Fibroblast of lung (primary cell): ENCODE measurements around the gene MCEE. TPM values are rescaled to one million over a fixed set of nuclear protein-coding genes. Genes with fewer than 3 reads are reported as not detected.

Experiments used
- DNase-seq, 2 donors: peaks; one replicate each; pipeline versions ENCODE4 v3.0.0 to v3.0.0-alpha.2; 2010; ENCODE audit warnings: low read depth in 2 of 2
- H2AFZ ChIP-seq: 2 replicates; pipeline ENCODE4 v1.5.1; 2012; ENCODE audit warnings: low read length, control low read depth, inconsistent platforms
- H3K27ac ChIP-seq: 2 replicates; pipeline ENCODE4 v1.5.1; 2011; ENCODE audit warnings: low read length, control low read depth; ENCODE audit not compliant: insufficient read depth
- H3K27me3 ChIP-seq: 2 replicates; pipeline ENCODE4 v1.5.1; 2011; ENCODE audit warnings: mild to moderate bottlenecking, low read length; ENCODE audit not compliant: control insufficient read depth, insufficient read depth
- H3K36me3 ChIP-seq: 2 replicates; pipeline ENCODE4 v1.5.1; 2011; ENCODE audit warnings: low read length; ENCODE audit not compliant: control insufficient read depth, insufficient read depth
- H3K4me1 ChIP-seq: 2 replicates; pipeline ENCODE4 v1.5.1; 2011; ENCODE audit warnings: low read length; ENCODE audit not compliant: control insufficient read depth, insufficient read depth; ENCODE audit errors: extremely low read depth
- H3K4me2 ChIP-seq: 2 replicates; pipeline ENCODE4 v1.5.1; 2011; ENCODE audit warnings: low read length, control low read depth; ENCODE audit not compliant: insufficient read depth; ENCODE audit errors: extremely low read depth
- H3K4me3 ChIP-seq, 4 experiments: fragments of 200-600 bp in 1 of 4; sonication (generic) in 1 of 4; replicated peaks in 1 of 4; 2 replicates each; pipeline ENCODE4 v1.5.1; 2011 to 2016; ENCODE audit warnings: low read length in 4 of 4, low read depth in 3 of 4, mild to moderate bottlenecking in 3 of 4, control low read depth in 2 of 4, inconsistent platforms in 1 of 4, mixed read lengths in 1 of 4; ENCODE audit not compliant: insufficient read depth in 1 of 4; ENCODE audit errors: control extremely low read depth in 1 of 4
- H3K79me2 ChIP-seq: 2 replicates; pipeline ENCODE4 v1.5.1; 2012; ENCODE audit warnings: mild to moderate bottlenecking, low read length, inconsistent platforms; ENCODE audit not compliant: control insufficient read depth, insufficient read depth
- H3K9ac ChIP-seq: 2 replicates; pipeline ENCODE4 v1.5.1; 2011; ENCODE audit warnings: mild to moderate bottlenecking, low read length, control low read depth; ENCODE audit not compliant: insufficient read depth
- H3K9me3 ChIP-seq: 2 replicates; pipeline ENCODE4 v1.5.1; 2012; ENCODE audit warnings: low read depth, low read length; ENCODE audit not compliant: control insufficient read depth, insufficient read depth
- H4K20me1 ChIP-seq: 2 replicates; pipeline ENCODE4 v1.5.1; 2011; ENCODE audit warnings: low read length; ENCODE audit not compliant: control insufficient read depth, insufficient read depth; ENCODE audit errors: extremely low read depth
- EZH2 ChIP-seq: IDR thresholded peaks from 2 replicates; pipeline ENCODE4 v1.5.1; 2012; ENCODE audit warnings: low read length, control low read depth, mild to moderate bottlenecking; ENCODE audit errors: missing control alignments
- polyA plus RNA-seq, 2 donors: library from polyadenylated mRNA; depleted of rRNA in 1 of 2; stranded (reverse) in 1 of 2; unstranded in 1 of 2; fragments of >200 nt; gene quantifications; 2 replicates each; pipeline ENCODE4 v1.2.1, GENCODE V29; 2011 to 2012; ENCODE audit warnings: missing spikeins in 1 of 2
- total RNA-seq: library from RNA; depleted of rRNA; stranded (reverse); fragments of >200 nt; gene quantifications from 2 replicates; pipeline ENCODE4 v1.2.1, GENCODE V29; 2014
- TF ChIP-seq, protein P1 (sequence below), 2 donors: IDR thresholded peaks in 1 of 2; conservative IDR thresholded peaks in 1 of 2; 1 replicate in 1 of 2; 2 replicates in 1 of 2; pipeline ENCODE4 v1.5.1; 2011 to 2012; ENCODE audit warnings: low read length in 2 of 2, control low read depth in 1 of 2, inconsistent platforms in 1 of 2, low read depth in 1 of 2, mild to moderate bottlenecking in 1 of 2

Gene MCEE
- total and polyA plus RNA-seq, 2 donors (not counting 1 experiment from before 2014, with no cell fraction given), result 18.8 TPM

DNA sequence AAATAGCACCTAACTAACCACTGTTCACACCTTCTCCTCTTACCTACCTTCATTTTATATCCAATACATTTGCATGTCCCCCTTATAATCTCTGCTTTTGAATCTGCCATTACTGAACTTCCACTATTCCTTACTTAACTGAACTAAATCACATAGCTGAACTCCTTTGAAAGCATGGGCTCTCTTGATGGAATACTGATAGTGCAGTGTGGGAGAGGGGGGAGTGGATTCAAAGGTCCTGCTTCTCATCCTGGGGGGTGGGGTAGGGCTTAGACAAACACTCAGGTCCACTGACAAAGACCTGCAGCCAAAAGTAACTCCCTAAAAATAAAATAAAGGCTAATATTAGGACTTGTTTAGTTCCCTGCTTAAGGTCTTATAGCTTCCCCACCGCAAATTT is 8.6 kb downstream of the MCEE start:
- DNase-seq, result no peak
- Histone ChIP-seq H3K9me3 (no peaks in the 10 kb centered on the region), H3K36me3 (peaks cover 4% of the 10 kb centered on the region), H3K4me1 (no peaks in the 10 kb centered on the region), H3K4me2 (no peak overlapping the region), H2AFZ (no peak overlapping the region), H3K4me3 (no peak overlapping the region), H3K27me3 (no peaks in the 10 kb centered on the region), H4K20me1 (no peaks in the 10 kb centered on the region), H3K27ac (no peak overlapping the region), H3K79me2 (peaks cover 2% of the 10 kb centered on the region), H3K9ac (no peak overlapping the region)
- TF ChIP-seq EZH2, result no peak

DNA sequence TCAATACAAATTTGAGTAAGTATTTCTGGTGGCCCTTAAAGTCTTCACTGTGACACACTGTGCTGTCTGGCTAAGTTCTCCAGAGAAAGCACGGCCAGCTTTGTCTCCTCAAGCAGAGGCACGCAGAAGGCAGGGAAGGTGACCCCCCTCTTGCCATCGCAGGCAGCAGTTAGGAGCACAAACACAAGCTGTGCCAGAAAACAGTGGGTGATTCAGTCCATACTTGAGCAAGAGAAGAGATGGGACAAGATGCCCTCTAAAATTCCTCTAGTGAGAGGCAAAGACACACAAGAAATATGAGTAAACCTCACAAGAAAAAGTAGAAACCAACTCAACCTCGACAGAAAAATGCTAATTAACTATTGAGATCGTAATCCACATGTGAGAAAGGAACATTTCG is 9.8 kb downstream of the MCEE start:
- Histone ChIP-seq H3K9ac (no peak overlapping the region), H3K4me3 (no peak overlapping the region), H3K79me2 (no peaks in the 10 kb centered on the region), H2AFZ (no peak overlapping the region), H3K27ac (no peak overlapping the region), H3K36me3 (peaks cover 4% of the 10 kb centered on the region), H4K20me1 (no peaks in the 10 kb centered on the region), H3K4me2 (no peak overlapping the region), H3K4me1 (no peaks in the 10 kb centered on the region), H3K27me3 (no peaks in the 10 kb centered on the region), H3K9me3 (no peaks in the 10 kb centered on the region)
- no peak for TF ChIP-seq EZH2
- TF ChIP-seq, protein P1, sequence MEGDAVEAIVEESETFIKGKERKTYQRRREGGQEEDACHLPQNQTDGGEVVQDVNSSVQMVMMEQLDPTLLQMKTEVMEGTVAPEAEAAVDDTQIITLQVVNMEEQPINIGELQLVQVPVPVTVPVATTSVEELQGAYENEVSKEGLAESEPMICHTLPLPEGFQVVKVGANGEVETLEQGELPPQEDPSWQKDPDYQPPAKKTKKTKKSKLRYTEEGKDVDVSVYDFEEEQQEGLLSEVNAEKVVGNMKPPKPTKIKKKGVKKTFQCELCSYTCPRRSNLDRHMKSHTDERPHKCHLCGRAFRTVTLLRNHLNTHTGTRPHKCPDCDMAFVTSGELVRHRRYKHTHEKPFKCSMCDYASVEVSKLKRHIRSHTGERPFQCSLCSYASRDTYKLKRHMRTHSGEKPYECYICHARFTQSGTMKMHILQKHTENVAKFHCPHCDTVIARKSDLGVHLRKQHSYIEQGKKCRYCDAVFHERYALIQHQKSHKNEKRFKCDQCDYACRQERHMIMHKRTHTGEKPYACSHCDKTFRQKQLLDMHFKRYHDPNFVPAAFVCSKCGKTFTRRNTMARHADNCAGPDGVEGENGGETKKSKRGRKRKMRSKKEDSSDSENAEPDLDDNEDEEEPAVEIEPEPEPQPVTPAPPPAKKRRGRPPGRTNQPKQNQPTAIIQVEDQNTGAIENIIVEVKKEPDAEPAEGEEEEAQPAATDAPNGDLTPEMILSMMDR (conservative IDR thresholded peaks at IDR 0.05 in 1 of 2, IDR thresholded peaks at IDR 0.05 in 1 of 2; ENCODE audit: low read depth in 1 of 2, low read length in 2 of 2), result no peak
- DNase-seq, result no peak

DNA sequence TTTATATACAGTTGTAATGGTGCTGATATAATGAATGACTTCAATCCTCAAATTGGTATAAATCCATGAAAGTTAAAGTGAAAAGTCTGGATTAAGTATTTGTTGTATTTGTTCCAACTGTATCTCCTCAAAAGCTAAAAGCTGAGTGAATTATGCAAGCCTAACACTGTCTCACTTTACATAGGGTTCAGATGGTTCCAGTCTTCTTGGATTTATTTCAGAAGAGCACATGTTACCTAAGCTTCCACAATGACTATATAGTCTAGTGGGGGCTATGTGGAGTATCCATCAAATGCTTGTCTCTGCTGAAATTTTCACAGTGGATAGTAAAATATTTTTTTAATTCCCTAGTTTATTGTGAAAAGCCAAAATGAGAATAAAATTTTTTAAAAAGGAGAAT is 13.0 kb downstream of the MCEE start:
- H3K79me2 ChIP-seq, result no peaks in the 10 kb centered on the region
- H3K9ac ChIP-seq, result no peak overlapping the region
- no peaks in the 10 kb centered on the region for H4K20me1 ChIP-seq
- peaks cover 4% of the 10 kb centered on the region for H3K36me3 ChIP-seq
- no peaks in the 10 kb centered on the region for H3K27me3 ChIP-seq
- H3K4me2 ChIP-seq, result no peak overlapping the region
- TF ChIP-seq, protein P1 (conservative IDR thresholded peaks at IDR 0.05 in 1 of 2, IDR thresholded peaks at IDR 0.05 in 1 of 2; ENCODE audit: low read depth in 1 of 2, low read length in 2 of 2), result no peak
- TF ChIP-seq EZH2, result no peak
- no peak overlapping the region for H2AFZ ChIP-seq
- H3K9me3 ChIP-seq, result no peaks in the 10 kb centered on the region
- H3K4me3 ChIP-seq, result no peak overlapping the region
- H3K27ac ChIP-seq, result no peak overlapping the region
- no peaks in the 10 kb centered on the region for H3K4me1 ChIP-seq
- no peak for DNase-seq
